HG03196 (cell line): Measurements from ENCODE around the gene DEDD2.
"Not testable (repeated sequence)": the region's sequence is repeated elsewhere in the genome, so short reads cannot be mapped to it uniquely, and the experiment has no call there.

ENCODE experiments used
- ATAC-seq: cut with Tn5 transposase; IDR thresholded peaks from one replicate; pipeline ENCODE4 v1.9.1; 2021; ENCODE audit not compliant: unreplicated experiment

Gene DEDD2

GRCh38 chr19:42217520-42218437, at the start of gene DEDD2:
TSS of gene DEDD2 (minus strand) at chr19:42217677. CDS start at chr19:42217007, 670 bp downstream.
- peak; percentile 55 for ATAC-seq

- ATAC-seq: not testable (repeated sequence)
Observed at GRCh38 chr19:42266928-42267603, 49.6 kb upstream of the DEDD2 start.

- ATAC-seq: not testable (repeated sequence)
Observed at GRCh38 chr19:42266105-42266504, 48.6 kb upstream of the DEDD2 start.

- ATAC-seq: no peak
Observed at GRCh38 chr19:42261763-42262162, 44.3 kb upstream of the DEDD2 start.

GRCh38 chr19:42257842-42258241, 40.4 kb upstream of the DEDD2 start:
- ATAC-seq: not testable (repeated sequence)

GRCh38 chr19:42255766-42256745, 38.6 kb upstream of the DEDD2 start:
- no peak for ATAC-seq

GRCh38 chr19:42254850-42255765, 37.6 kb upstream of the DEDD2 start, which contains the start of gene ERF:
TSS of gene ERF (minus strand) at chr19:42255128. CDS start at chr19:42254999, 129 bp downstream.
- ATAC-seq: peak; percentile 70

- peak; percentile 27 for ATAC-seq
Observed at GRCh38 chr19:42254089-42254849, 36.8 kb upstream of the DEDD2 start.

GRCh38 chr19:42253245-42254088, 36.0 kb upstream of the DEDD2 start:
- peak; percentile 6 for ATAC-seq

- ATAC-seq: no peak
Observed at GRCh38 chr19:42252365-42253244, 35.1 kb upstream of the DEDD2 start.

- no peak for ATAC-seq
Observed at GRCh38 chr19:42251572-42252358, 34.3 kb upstream of the DEDD2 start.

GRCh38 chr19:42250666-42251531, 33.4 kb upstream of the DEDD2 start:
- no peak for ATAC-seq

- no peak for ATAC-seq
Observed at GRCh38 chr19:42250183-42250665, 32.7 kb upstream of the DEDD2 start.

GRCh38 chr19:42249769-42250168, 32.3 kb upstream of the DEDD2 start:
- no peak for ATAC-seq

GRCh38 chr19:42249149-42249750, 31.8 kb upstream of the DEDD2 start:
- ATAC-seq: no peak
